ENCODE data around the gene PRR14L.

- TF ChIP-seq SP1 (IDR thresholded peaks at IDR 0.05), result no peak
- TF ChIP-seq FOXK2 (IDR thresholded peaks at IDR 0.05), result no peak
- TF ChIP-seq HDGF (IDR thresholded peaks at IDR 0.05; ENCODE audit: borderline replicate concordance), result no peak
- no peak for TF ChIP-seq TARDBP (IDR thresholded peaks at IDR 0.05)
- no peak for TF ChIP-seq NFRKB (IDR thresholded peaks at IDR 0.05)
- TF ChIP-seq, protein P1, sequence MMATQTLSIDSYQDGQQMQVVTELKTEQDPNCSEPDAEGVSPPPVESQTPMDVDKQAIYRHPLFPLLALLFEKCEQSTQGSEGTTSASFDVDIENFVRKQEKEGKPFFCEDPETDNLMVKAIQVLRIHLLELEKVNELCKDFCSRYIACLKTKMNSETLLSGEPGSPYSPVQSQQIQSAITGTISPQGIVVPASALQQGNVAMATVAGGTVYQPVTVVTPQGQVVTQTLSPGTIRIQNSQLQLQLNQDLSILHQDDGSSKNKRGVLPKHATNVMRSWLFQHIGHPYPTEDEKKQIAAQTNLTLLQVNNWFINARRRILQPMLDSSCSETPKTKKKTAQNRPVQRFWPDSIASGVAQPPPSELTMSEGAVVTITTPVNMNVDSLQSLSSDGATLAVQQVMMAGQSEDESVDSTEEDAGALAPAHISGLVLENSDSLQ (IDR thresholded peaks at IDR 0.05), result no peak
- TF ChIP-seq LEF1 (IDR thresholded peaks at IDR 0.05; ENCODE audit: borderline replicate concordance), result no peak
- no peak for TF ChIP-seq FOXA1 (IDR thresholded peaks at IDR 0.05)
- no peak for TF ChIP-seq L3MBTL2 (conservative IDR thresholded peaks at IDR 0.05)
- TF ChIP-seq CTBP1 (IDR thresholded peaks at IDR 0.05; ENCODE audit: borderline replicate concordance), result no peak
- TF ChIP-seq SUZ12 (IDR thresholded peaks at IDR 0.05), result no peak
- TF ChIP-seq ELF4 (IDR thresholded peaks at IDR 0.05), result no peak
- TF ChIP-seq BHLHE40 (IDR thresholded peaks at IDR 0.05; ENCODE audit: borderline replicate concordance), result no peak
Observed at GRCh38 chr22:31719850-31720471, 30.0 kb downstream of the PRR14L start.

Data from HEK293T (cell line).